HFFc6 (cell line): ENCODE results near the gene GALNT5. TPM values are rescaled to one million over a fixed set of nuclear protein-coding genes. Genes with fewer than 3 reads are reported as not detected.

Experiments
- DNase-seq: peaks from one replicate; pipeline ENCODE4 v3.0.0-alpha.2; 2018
- H3K27ac Mint-ChIP-seq: 2 replicates; pipeline ENCODE4 v1.8.0; 2020; ENCODE audit warnings: mild to moderate bottlenecking, mixed read lengths
- H3K27me3 Mint-ChIP-seq: 2 replicates; pipeline ENCODE4 v1.8.0; 2021; ENCODE audit warnings: mild to moderate bottlenecking, moderate library complexity, mixed read lengths; ENCODE audit not compliant: insufficient read depth
- H3K36me3 Mint-ChIP-seq: 2 replicates; pipeline ENCODE4 v1.8.0; 2021; ENCODE audit warnings: low read depth, mixed read lengths
- H3K4me1 Mint-ChIP-seq: 2 replicates; pipeline ENCODE4 v1.8.0; 2020; ENCODE audit warnings: low read depth, mixed read lengths
- H3K4me3 Mint-ChIP-seq: 2 replicates; pipeline ENCODE4 v1.8.0; 2020; ENCODE audit warnings: mild to moderate bottlenecking, moderate library complexity, mixed read lengths
- H3K9me3 Mint-ChIP-seq: 2 replicates; pipeline ENCODE4 v1.8.0; 2020; ENCODE audit warnings: mild to moderate bottlenecking, mixed read lengths
- total RNA-seq, 6 experiments: library from RNA; stranded (reverse); fragmentation: NEBNext Ultra II Directional; extraction: Animal tissue kit (Norgen Biotek cat#: 25700); gene quantifications; 2 replicates in 1 of 6; 3 replicates in 5 of 6; pipeline ENCODE4 v1.2.3, GENCODE V29; 2021
- TF ChIP-seq, protein P1 (sequence below): fragments of 200-600 bp; sonication (generic); IDR thresholded peaks from 2 replicates; pipeline ENCODE4 v1.5.0; 2021; ENCODE audit warnings: antibody characterized with exemption, mild to moderate bottlenecking

The GALNT5 gene
- total RNA-seq, 6 experiments from 2014 or later = 27.6 to 70.0 (median 63.0) TPM

DNA sequence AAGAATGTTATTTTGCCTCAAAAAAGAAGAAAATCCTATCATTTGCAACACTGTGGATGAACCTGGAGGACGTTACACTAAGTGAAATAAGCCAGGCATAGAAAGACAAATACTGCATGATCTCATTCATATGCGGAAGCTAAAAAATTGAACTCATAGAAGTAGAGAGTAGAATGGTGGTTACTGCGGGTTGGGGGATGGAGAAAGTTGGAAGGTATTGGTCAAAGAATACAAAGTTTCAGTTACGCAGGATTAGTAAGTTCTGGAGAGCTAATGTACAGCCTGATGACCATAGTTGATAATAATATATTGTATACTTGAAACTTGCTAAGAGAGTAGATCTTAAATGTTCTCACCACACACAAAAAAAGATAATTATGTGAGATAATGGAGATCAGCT, 5.0 kb upstream of the GALNT5 start:
- no peak overlapping the region for H3K27ac Mint-ChIP-seq
- peaks cover 40% of the 10 kb centered on the region for H3K4me1 Mint-ChIP-seq
- H3K27me3 Mint-ChIP-seq = no peaks in the 10 kb centered on the region; the same call in 1 of the 2 replicates
- no peaks in the 10 kb centered on the region for H3K9me3 Mint-ChIP-seq
- TF ChIP-seq, protein P1, sequence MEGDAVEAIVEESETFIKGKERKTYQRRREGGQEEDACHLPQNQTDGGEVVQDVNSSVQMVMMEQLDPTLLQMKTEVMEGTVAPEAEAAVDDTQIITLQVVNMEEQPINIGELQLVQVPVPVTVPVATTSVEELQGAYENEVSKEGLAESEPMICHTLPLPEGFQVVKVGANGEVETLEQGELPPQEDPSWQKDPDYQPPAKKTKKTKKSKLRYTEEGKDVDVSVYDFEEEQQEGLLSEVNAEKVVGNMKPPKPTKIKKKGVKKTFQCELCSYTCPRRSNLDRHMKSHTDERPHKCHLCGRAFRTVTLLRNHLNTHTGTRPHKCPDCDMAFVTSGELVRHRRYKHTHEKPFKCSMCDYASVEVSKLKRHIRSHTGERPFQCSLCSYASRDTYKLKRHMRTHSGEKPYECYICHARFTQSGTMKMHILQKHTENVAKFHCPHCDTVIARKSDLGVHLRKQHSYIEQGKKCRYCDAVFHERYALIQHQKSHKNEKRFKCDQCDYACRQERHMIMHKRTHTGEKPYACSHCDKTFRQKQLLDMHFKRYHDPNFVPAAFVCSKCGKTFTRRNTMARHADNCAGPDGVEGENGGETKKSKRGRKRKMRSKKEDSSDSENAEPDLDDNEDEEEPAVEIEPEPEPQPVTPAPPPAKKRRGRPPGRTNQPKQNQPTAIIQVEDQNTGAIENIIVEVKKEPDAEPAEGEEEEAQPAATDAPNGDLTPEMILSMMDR = no peak
- no peaks in the 10 kb centered on the region for H3K36me3 Mint-ChIP-seq
- DNase-seq = no peak
- no peak overlapping the region for H3K4me3 Mint-ChIP-seq

DNA sequence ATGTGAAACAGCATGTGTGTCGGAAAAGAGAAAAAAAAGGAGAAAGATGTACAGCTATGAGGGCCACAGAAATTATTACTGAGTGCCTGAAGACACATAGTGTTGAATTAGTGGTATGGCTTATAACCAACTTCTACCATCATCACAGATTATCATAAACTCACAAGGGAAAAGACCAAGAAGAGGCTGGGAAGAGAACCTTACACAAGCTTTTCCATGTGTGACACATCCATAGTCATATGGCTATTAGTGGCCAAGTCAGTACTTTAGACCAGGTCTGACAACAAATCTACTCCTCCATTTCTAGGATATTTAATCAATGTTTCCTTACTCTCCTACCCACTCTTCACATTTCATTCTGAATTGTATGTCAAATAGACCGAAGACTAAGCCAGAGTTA, 3.5 kb upstream of the GALNT5 start:
- Mint-ChIP-seq H3K4me1 (peaks cover 48% of the 10 kb centered on the region), H3K27me3 (no peaks in the 10 kb centered on the region; the same call in 1 of the 2 replicates), H3K4me3 (no peak overlapping the region), H3K9me3 (no peaks in the 10 kb centered on the region), H3K36me3 (peaks cover 12% of the 10 kb centered on the region), H3K27ac (no peak overlapping the region)
- TF ChIP-seq, protein P1 = no peak
- DNase-seq = no peak

DNA sequence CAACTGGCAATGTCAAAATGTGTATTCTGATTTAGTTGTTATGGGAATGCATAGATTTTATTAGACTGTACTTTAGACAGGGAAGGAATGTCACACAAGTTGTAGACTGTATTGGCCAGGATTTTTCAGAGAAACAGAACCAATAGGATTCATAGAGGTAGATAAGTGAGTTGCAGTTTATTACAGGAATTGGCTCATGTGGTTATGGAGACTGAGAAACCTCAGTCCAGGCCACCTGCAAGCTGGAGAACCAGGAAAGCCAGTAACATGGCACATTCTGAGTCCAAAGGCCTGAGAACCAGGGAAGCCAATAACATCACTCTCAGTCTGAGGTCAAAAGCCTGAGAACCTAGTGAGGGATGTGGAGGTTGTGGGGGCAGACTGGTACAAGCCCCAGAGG, 1.8 kb upstream of the GALNT5 start:
- DNase-seq = no peak
- H3K36me3 Mint-ChIP-seq = peaks cover 20% of the 10 kb centered on the region
- H3K27me3 Mint-ChIP-seq = no peaks in the 10 kb centered on the region
- H3K4me3 Mint-ChIP-seq = no peak overlapping the region
- H3K9me3 Mint-ChIP-seq = no peaks in the 10 kb centered on the region
- H3K27ac Mint-ChIP-seq = no peak overlapping the region
- peaks cover 62% of the 10 kb centered on the region for H3K4me1 Mint-ChIP-seq
- TF ChIP-seq, protein P1 = no peak

DNA sequence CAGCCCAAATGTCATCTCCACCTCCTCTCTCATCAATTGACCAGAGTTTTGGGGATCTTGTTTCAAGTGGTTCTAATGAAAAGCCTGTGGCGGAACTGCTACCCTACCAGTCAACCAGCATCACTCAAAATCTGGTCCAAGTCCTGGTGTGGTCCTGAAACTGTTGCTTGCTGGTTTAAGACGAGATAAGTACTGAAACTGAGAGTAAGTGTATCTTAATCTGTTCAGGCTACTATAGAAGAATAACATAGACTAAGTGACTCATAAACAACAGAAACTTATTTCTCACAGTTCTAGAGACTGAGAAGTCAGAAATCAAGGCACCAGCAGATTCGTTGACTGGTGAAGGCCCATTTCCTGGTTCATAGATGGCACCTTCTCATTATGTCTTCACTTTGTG, 879 bp upstream of the GALNT5 start:
- H3K9me3 Mint-ChIP-seq = no peaks in the 10 kb centered on the region
- H3K36me3 Mint-ChIP-seq = peaks cover 24% of the 10 kb centered on the region
- H3K4me1 Mint-ChIP-seq = peaks cover 71% of the 10 kb centered on the region
- peak overlapping the region; percentile 92 for H3K27ac Mint-ChIP-seq
- DNase-seq = no peak
- H3K4me3 Mint-ChIP-seq = peak overlapping the region; percentile 89; the same call in 1 of the 2 replicates
- TF ChIP-seq, protein P1 = no peak
- no peaks in the 10 kb centered on the region for H3K27me3 Mint-ChIP-seq

DNA sequence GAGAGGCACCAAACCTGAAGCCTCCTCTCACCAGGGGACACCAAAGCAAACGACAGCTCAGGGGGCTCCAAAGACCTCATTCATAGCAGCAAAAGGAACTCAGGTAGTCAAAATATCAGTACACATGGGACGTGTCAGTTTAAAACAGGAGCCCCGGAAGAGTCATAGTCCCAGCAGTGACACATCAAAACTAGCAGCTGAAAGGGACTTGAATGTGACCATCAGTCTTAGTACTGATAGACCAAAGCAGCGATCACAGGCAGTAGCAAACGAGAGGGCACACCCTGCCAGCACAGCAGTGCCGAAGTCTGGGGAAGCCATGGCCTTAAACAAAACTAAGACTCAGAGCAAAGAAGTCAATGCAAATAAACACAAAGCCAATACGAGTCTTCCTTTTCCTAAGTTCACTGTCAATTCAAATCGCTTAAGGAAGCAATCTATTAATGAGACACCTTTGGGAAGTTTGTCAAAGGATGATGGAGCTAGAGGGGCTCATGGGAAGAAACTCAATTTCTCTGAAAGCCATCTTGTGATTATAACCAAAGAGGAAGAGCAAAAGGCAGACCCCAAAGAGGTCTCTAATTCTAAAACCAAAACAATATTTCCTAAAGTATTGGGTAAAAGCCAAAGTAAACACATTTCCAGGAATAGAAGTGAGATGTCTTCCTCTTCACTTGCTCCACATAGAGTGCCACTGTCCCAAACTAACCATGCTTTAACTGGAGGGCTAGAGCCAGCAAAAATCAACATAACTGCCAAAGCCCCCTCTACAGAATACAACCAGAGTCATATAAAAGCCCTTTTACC, 1.2 kb downstream of the GALNT5 start:
- TF ChIP-seq, protein P1 = no peak
- DNase-seq = no peak
- Mint-ChIP-seq H3K9me3 (no peaks in the 10 kb centered on the region), H3K27me3 (no peaks in the 10 kb centered on the region), H3K36me3 (peaks cover 34% of the 10 kb centered on the region), H3K4me1 (peaks cover 88% of the 10 kb centered on the region), H3K4me3 (peak overlapping the region; percentile 89), H3K27ac (peak overlapping the region; percentile 94)
